Transverse colon (tissue), 4 donors: ENCODE measurements around the gene MACROD1. TPM values are rescaled to one million over a fixed set of nuclear protein-coding genes. Genes with fewer than 3 reads are reported as not detected.
"Not testable (repeated sequence)": the region's sequence is repeated elsewhere in the genome, so short reads cannot be mapped to it uniquely, and the experiment has no call there.

ENCODE experiments used
- DNase-seq: peaks from one replicate; pipeline ENCODE4 v3.0.0-alpha.2; 2019
- H3K27ac ChIP-seq, 4 donors: fragments of 200-600 bp; sonication (generic); 2 replicates each; pipeline ENCODE4 v1.5.1; 2016 to 2018; ENCODE audit warnings: inconsistent platforms in 4 of 4
- H3K27me3 ChIP-seq: fragments of 200-600 bp; sonication (generic); 2 replicates; pipeline ENCODE4 v1.5.1; 2017; ENCODE audit warnings: inconsistent platforms
- H3K36me3 ChIP-seq, 4 donors: fragments of 200-600 bp; sonication (generic); 2 replicates each; pipeline ENCODE4 v1.5.1; 2017 to 2019; ENCODE audit warnings: inconsistent platforms in 4 of 4
- H3K4me1 ChIP-seq, 4 donors: fragments of 200-600 bp; sonication (generic); 2 replicates each; pipeline ENCODE4 v1.5.1; 2017 to 2020; ENCODE audit warnings: inconsistent platforms in 4 of 4
- H3K4me3 ChIP-seq, 4 donors: fragments of 200-600 bp; sonication (generic); 1 replicate in 1 of 4; 2 replicates in 3 of 4; pipeline versions ENCODE4 v1.5.1 to v1.6.1; 2017 to 2019; ENCODE audit warnings: inconsistent platforms in 4 of 4
- H3K9me3 ChIP-seq, 2 donors: fragments of 200-600 bp; sonication (generic); 2 replicates each; pipeline ENCODE4 v1.5.1; 2017 to 2019; ENCODE audit warnings: inconsistent platforms in 2 of 2
- EP300 ChIP-seq: sonication (generic); formaldehyde crosslinking; IDR thresholded peaks from one replicate; pipeline ENCODE4 v1.6.1; 2017; ENCODE audit warnings: antibody characterized with exemption, low read depth
- POLR2A ChIP-seq: fragments of 450-650 bp; IDR thresholded peaks from one replicate; pipeline ENCODE4 v1.6.1; 2016; ENCODE audit warnings: antibody characterized with exemption, mild to moderate bottlenecking, moderate library complexity
- POLR2AphosphoS5 ChIP-seq, 3 donors: sonication (generic); formaldehyde crosslinking; IDR thresholded peaks; one replicate each; pipeline ENCODE4 v1.6.1; 2016; ENCODE audit warnings: antibody characterized with exemption in 3 of 3
- WGBS, 2 donors: methylation state at CpG; one replicate each; pipeline ENCODE4 v1.1.5; 2018; ENCODE audit warnings: low coverage in 1 of 2; 5-methylcytosine and 5-hydroxymethylcytosine counted together
- in situ Hi-C, 4 donors: fragments of 200-750 bp; cut with MboI; loops; one replicate each; pipeline versions ENCODE4 v1.15.0 to v1.15.1; 2017; ENCODE audit warnings: low sequenced_read_pairs in 3 of 4, low pct_ligation_motif_present in 1 of 4, low pct_unique_long_range_greater_than_20kb in 1 of 4
- intact Hi-C: fragments of 100-400 bp; cut with DNase I; formaldehyde crosslinking; loops from one replicate; pipeline ENCODE4 v1.15.1; 2023; ENCODE audit warnings: low total_unique reads
- total RNA-seq, 4 donors: library from RNA; depleted of rRNA; stranded (reverse); fragments of >200 nt; gene quantifications; one replicate each; pipeline ENCODE4 v1.1.0, GENCODE V29; 2016
- TF ChIP-seq, protein P1 (sequence below), 5 experiments: fragments of 200-600 bp in 3 of 5; fragments of 450-650 bp in 2 of 5; sonication (generic) in 3 of 5; IDR thresholded peaks; 1 replicate in 2 of 5; 2 replicates in 3 of 5; pipeline ENCODE4 v1.5.1; 2016 to 2017; ENCODE audit warnings: antibody characterized with exemption in 5 of 5, inconsistent platforms in 3 of 5, mild to moderate bottlenecking in 2 of 5, moderate library complexity in 1 of 5

Gene MACROD1
- total RNA-seq, 4 donors from 2014 or later: 42.9 to 50.7 (median 50.1) TPM

DNA sequence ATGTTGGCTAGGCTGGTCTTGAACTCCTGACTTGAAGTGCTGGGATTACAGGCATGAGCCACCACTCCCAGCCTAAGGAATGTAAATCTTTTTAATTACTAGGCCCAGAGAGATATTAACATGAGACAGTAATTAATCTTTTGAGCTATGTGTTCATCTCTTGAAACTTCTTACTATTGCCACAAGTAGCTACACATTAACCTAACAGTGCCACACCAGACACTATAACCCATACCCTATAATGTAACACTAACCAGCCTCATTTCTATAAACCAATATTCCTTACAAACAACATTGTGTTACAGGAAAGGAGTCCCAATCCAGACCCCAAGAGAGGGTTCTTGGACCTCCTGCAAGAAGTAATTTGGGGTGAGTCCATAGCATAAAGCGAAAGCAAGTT lies 199.5 kb downstream of the MACROD1 start:
- Histone ChIP-seq H3K27ac (no peak overlapping the region), H3K36me3 (no peaks in the 10 kb centered on the region), H3K4me3 (no peak overlapping the region), H3K4me1 (no peaks in the 10 kb centered on the region), H3K27me3 (no peaks in the 10 kb centered on the region), H3K9me3 (no peaks in the 10 kb centered on the region)
- DNase-seq: no peak
- intact Hi-C loops: no loop called here
- whole genome bisulfite sequencing, 2 donors: 100% methylated on average over 1 of the region's 1 CpG; no CpG with 5 or more reads in 1 of the 2 donors
- TF ChIP-seq POLR2A (no peak), EP300 (no peak), POLR2AphosphoS5 (IDR thresholded peaks at IDR 0.05) (no peak)
- TF ChIP-seq, protein P1, sequence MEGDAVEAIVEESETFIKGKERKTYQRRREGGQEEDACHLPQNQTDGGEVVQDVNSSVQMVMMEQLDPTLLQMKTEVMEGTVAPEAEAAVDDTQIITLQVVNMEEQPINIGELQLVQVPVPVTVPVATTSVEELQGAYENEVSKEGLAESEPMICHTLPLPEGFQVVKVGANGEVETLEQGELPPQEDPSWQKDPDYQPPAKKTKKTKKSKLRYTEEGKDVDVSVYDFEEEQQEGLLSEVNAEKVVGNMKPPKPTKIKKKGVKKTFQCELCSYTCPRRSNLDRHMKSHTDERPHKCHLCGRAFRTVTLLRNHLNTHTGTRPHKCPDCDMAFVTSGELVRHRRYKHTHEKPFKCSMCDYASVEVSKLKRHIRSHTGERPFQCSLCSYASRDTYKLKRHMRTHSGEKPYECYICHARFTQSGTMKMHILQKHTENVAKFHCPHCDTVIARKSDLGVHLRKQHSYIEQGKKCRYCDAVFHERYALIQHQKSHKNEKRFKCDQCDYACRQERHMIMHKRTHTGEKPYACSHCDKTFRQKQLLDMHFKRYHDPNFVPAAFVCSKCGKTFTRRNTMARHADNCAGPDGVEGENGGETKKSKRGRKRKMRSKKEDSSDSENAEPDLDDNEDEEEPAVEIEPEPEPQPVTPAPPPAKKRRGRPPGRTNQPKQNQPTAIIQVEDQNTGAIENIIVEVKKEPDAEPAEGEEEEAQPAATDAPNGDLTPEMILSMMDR (IDR thresholded peaks at IDR 0.05): no peak
- in situ Hi-C loops: no loop called here

DNA sequence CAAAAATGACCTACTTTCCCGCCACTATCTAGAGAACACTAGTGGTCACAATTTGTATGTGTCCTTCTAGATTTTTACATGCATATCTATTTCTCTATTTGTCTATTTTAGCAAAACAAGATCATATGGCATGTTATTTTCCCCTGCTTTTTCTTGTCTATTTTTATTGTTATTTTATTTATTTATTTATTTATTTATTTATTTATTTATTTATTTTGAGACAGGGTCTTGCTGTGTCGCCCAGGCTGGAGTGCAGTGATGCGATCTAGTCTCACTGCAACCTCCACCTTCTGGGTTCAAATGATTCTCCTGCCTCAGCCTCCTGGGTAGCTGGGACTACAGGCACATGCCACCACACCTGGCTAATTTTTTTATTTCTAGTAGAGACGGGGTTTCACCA lies 202.0 kb downstream of the MACROD1 start:
- H3K9me3 ChIP-seq, DNase-seq, in situ Hi-C loops, H3K4me1 ChIP-seq, H3K36me3 ChIP-seq, H3K27ac ChIP-seq, intact Hi-C loops, H3K4me3 ChIP-seq, H3K27me3 ChIP-seq: not testable (repeated sequence)
- 91 to 100% methylated on average over 1 to 4 of the region's 4 CpGs for WGBS, 2 donors

DNA sequence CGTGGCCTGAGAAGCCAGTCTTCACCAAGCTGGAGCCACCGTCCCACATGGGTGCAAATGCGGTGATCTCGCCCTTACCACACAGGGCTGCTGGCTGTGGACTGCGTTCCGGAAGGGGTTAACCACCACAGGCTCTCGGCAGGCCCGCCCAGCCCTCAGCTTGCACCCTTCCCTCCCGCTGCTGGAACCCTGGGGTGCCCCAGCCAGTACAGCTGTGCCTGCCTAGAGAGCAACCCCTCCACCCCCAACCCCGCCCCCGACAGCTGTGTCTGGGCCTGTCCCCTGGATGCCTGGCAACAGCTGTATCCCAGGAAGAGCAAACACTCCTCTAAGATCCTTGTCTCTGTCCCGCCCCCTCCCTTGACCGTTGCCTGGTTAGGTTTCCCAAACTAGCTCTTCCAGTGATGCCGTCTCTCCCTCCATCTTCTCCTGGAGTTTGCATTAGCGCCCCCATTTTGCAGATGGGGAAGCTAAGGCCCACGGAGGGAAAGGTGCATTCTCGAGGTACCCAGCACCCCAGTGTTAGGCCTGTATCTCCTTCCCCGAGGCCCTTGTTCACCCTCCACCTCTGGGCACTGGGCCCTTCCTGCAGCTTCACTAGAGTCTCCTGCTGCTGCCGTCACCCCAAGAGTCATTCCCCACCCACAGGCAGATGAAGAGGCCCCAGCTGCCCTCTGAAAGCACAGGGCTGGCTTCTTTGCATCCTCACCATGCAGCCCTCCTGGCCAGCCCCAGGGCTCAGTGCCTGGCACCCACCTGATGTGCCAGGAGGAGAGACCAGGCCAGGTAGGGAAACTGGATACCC lies 204.1 kb downstream of the MACROD1 start:
- Histone ChIP-seq H3K4me1 (no peaks in the 10 kb centered on the region), H3K36me3 (no peaks in the 10 kb centered on the region), H3K27me3 (no peaks in the 10 kb centered on the region), H3K27ac (no peak overlapping the region), H3K4me3 (no peak overlapping the region), H3K9me3 (no peaks in the 10 kb centered on the region)
- WGBS, 2 donors: 44% methylated on average over 19 of the region's 19 CpGs; no CpG with 5 or more reads in 1 of the 2 donors
- in situ Hi-C loops: no loop called here
- DNase-seq: peak; percentile 20
- TF ChIP-seq, protein P1 (IDR thresholded peaks at IDR 0.05): no peak
- TF ChIP-seq POLR2A: no peak
- intact Hi-C loops: no loop called here

DNA sequence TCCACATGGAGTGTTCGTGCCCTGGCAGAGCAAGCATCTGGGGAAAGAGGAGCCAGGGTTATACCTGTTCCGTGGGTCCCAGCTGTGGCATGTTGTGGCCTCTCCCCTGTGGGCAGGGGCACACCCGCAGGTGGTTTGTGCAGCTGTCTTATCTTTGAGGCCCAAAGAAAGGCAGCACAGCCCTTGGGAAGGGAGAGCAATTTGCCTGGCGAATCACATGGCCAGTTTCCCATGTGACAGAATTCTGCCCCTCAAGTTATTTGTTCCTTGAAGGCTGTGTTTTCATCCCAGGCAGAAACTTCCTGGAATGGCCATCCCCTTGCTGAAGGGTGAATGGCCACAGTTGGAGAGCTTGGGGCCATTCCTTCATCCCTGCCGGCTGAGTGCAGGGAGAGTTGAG lies 207.9 kb downstream of the MACROD1 start:
- DNase-seq: no peak
- H3K4me3 ChIP-seq: no peak overlapping the region
- no peaks in the 10 kb centered on the region for H3K9me3 ChIP-seq
- no peaks in the 10 kb centered on the region for H3K4me1 ChIP-seq
- intact Hi-C loops: no loop called here
- H3K27me3 ChIP-seq: no peaks in the 10 kb centered on the region
- no peak overlapping the region for H3K27ac ChIP-seq
- peaks cover 0 to 23% (median 0%) of the 10 kb centered on the region in 4 donors for H3K36me3 ChIP-seq
- WGBS, 2 donors: 66% methylated on average over 5 of the region's 5 CpGs; no CpG with 5 or more reads in 1 of the 2 donors
- no peak for TF ChIP-seq EP300
- TF ChIP-seq, protein P1 (IDR thresholded peaks at IDR 0.05): no peak
- no peak for TF ChIP-seq POLR2A
- no peak for TF ChIP-seq POLR2AphosphoS5 (IDR thresholded peaks at IDR 0.05)
- in situ Hi-C loops: no loop called here

DNA sequence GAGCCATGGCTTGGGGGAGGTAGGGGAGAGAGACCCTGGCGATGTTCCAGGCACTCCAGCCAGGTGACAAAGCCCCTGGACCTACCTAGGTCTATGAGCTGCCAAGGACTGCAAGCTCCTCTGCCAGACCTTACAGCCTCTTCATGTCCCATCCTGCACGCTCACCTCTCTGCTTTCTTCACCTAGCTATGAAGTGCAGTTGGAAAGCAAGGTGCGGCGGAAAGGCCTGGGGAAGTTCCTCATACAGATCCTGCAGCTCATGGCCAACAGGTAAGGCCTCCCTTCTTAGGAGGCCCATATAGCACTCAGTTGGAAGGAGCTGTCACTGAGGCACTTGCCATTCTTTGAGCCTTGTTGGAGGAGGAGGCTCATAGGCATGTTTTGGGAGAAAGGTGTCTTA lies 213.3 kb downstream of the MACROD1 start:
- no peak overlapping the region for H3K27ac ChIP-seq
- H3K4me1 ChIP-seq: no peaks in the 10 kb centered on the region
- no peaks in the 10 kb centered on the region for H3K27me3 ChIP-seq
- H3K9me3 ChIP-seq: no peaks in the 10 kb centered on the region
- in situ Hi-C loops: no loop called here
- H3K36me3 ChIP-seq: peaks cover 0 to 23% (median 0%) of the 10 kb centered on the region in 4 donors
- TF ChIP-seq POLR2A: no peak
- TF ChIP-seq, protein P1 (IDR thresholded peaks at IDR 0.05): no peak
- no peak for TF ChIP-seq POLR2AphosphoS5 (IDR thresholded peaks at IDR 0.05)
- TF ChIP-seq EP300: no peak
- whole genome bisulfite sequencing, 2 donors: 95% methylated on average over 4 of the region's 4 CpGs; no CpG with 5 or more reads in 1 of the 2 donors
- DNase-seq: no peak
- H3K4me3 ChIP-seq: no peak overlapping the region
- intact Hi-C loops: no loop called here
